ENCODE data around the gene PLA2G4C. TPM values are rescaled to one million over a fixed set of nuclear protein-coding genes. Genes with fewer than 3 reads are reported as not detected.

PLA2G4C gene
- total and polyA plus RNA-seq, 2 experiments from 2014 or later, result 1.5 to 5.5 TPM

DNA sequence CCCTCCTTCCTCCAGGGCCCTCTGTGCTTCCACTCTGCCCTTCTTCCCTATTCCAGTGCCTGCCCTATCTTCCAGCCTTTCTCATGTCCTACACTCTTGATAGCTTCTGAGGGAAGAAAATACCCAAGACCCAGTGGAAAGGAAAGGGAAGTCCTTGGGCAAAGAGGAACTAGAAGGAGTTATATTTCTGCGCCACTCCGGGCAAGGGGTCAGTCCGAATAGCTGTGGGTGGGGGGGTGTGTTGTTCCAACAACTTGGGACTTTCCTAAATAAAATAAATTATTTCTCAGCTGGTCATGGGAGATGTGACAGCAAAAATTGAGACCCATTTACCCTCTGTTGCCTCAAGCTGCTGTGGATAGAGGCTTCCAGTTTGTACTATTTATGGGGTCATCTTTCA, 89.9 kb downstream of the PLA2G4C start:
- Histone ChIP-seq H3K4me3 (no peak overlapping the region), H3K27me3 (no peaks in the 10 kb centered on the region), H3K36me3 (no peaks in the 10 kb centered on the region), H3K4me1 (ENCODE audit: low read depth) (no peaks in the 10 kb centered on the region), H3K9me3 (ENCODE audit: low read depth) (no peaks in the 10 kb centered on the region), H3K27ac (no peak overlapping the region)
- DNase-seq (ENCODE audit: low read depth in 1 of 2, low spot score in 1 of 2), result no peak
- TF ChIP-seq, protein P1, sequence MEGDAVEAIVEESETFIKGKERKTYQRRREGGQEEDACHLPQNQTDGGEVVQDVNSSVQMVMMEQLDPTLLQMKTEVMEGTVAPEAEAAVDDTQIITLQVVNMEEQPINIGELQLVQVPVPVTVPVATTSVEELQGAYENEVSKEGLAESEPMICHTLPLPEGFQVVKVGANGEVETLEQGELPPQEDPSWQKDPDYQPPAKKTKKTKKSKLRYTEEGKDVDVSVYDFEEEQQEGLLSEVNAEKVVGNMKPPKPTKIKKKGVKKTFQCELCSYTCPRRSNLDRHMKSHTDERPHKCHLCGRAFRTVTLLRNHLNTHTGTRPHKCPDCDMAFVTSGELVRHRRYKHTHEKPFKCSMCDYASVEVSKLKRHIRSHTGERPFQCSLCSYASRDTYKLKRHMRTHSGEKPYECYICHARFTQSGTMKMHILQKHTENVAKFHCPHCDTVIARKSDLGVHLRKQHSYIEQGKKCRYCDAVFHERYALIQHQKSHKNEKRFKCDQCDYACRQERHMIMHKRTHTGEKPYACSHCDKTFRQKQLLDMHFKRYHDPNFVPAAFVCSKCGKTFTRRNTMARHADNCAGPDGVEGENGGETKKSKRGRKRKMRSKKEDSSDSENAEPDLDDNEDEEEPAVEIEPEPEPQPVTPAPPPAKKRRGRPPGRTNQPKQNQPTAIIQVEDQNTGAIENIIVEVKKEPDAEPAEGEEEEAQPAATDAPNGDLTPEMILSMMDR (IDR thresholded peaks at IDR 0.05; ENCODE audit: low read depth, low read length), result no peak

DNA sequence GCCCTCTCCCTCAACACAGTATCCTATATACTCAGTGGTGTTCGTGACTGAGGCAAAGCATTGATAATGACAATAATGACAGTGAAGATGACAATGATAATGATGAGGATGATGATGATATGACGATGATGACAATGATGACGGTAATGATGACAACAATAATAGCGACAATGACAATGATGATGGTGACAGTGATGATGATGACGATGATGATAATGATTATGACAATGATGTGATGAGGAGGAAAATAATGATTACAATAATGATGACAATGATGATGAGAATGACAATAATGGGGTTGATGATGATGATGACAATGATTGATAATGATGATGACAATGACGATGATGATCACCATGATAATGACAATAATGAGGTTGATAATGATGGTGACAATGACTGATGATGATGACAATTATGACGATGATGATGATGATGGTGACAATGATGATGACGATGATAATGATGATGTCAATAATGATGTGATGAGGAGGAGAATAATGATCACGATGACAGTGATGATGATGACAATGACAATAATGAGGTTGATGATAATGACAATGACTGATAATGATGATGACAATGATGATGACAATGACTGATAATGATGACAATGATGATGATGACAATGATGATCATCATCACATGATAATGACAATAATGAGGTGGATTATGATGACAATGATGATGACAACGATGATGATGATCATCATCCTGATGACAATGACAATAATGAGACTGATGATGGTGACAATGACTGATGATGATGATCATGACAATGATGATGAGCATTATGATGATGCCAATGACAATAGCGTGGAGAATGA, 99.5 kb downstream of the PLA2G4C start:
- Histone ChIP-seq H3K27ac (no peak overlapping the region), H3K9me3 (ENCODE audit: low read depth) (no peaks in the 10 kb centered on the region), H3K4me1 (ENCODE audit: low read depth) (no peaks in the 10 kb centered on the region), H3K27me3 (no peaks in the 10 kb centered on the region), H3K4me3 (no peak overlapping the region), H3K36me3 (no peaks in the 10 kb centered on the region)
- no peak for DNase-seq (ENCODE audit: low read depth in 1 of 2, low spot score in 1 of 2)
- TF ChIP-seq, protein P1 (IDR thresholded peaks at IDR 0.05; ENCODE audit: low read depth, low read length), result no peak

DNA sequence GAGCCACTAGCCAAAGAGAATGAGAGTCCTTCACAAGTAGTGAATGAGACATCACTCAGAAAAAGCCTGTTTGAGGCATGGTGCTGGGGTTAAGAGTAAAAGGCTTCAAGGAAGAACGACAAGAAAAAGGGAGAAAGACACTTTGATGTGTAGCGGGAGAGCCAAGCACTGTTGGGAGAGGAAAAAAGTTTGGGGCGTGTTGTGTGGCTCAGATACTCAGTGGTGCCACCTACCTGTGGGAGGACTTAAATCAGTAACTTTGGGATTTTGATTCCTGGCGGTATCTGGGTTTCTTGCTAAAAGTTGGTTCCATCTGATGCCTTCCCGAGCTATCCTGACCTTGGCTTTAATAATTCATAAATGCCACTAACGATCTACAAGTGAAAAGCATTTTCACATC, 103.9 kb downstream of the PLA2G4C start:
- no peaks in the 10 kb centered on the region for H3K27me3 ChIP-seq
- H3K4me1 ChIP-seq (ENCODE audit: low read depth), result no peaks in the 10 kb centered on the region
- TF ChIP-seq, protein P1 (IDR thresholded peaks at IDR 0.05; ENCODE audit: low read depth, low read length), result no peak
- H3K27ac ChIP-seq, result no peak overlapping the region
- no peak overlapping the region for H3K4me3 ChIP-seq
- H3K9me3 ChIP-seq (ENCODE audit: low read depth), result no peaks in the 10 kb centered on the region
- no peaks in the 10 kb centered on the region for H3K36me3 ChIP-seq
- DNase-seq (ENCODE audit: low read depth in 1 of 2, low spot score in 1 of 2), result no peak

DNA sequence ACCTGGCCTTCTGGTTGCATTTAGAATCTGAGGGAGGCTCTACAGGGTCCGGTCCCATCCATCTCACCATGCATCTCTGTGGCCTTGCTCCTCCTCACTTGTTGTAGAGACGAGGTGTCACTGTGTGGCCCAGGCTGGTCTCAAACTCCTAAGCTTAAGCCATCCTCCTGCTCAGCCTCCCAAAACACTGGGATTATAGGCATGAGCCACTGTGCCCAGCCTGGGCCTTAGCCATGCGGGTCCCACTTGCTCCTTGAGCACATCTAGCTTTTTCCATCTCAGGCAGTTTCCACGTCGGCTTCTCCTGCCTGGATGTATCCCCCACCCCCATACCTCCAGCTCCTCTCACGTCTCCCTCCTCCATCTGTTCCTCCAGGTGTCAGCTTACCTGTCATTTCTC, 106.4 kb downstream of the PLA2G4C start:
- Histone ChIP-seq H3K27ac (no peak overlapping the region), H3K4me1 (ENCODE audit: low read depth) (no peaks in the 10 kb centered on the region), H3K4me3 (no peak overlapping the region), H3K36me3 (no peaks in the 10 kb centered on the region), H3K27me3 (no peaks in the 10 kb centered on the region), H3K9me3 (ENCODE audit: low read depth) (no peaks in the 10 kb centered on the region)
- TF ChIP-seq, protein P1 (IDR thresholded peaks at IDR 0.05; ENCODE audit: low read depth, low read length), result no peak
- DNase-seq (ENCODE audit: low read depth in 1 of 2, low spot score in 1 of 2), result no peak

DNA sequence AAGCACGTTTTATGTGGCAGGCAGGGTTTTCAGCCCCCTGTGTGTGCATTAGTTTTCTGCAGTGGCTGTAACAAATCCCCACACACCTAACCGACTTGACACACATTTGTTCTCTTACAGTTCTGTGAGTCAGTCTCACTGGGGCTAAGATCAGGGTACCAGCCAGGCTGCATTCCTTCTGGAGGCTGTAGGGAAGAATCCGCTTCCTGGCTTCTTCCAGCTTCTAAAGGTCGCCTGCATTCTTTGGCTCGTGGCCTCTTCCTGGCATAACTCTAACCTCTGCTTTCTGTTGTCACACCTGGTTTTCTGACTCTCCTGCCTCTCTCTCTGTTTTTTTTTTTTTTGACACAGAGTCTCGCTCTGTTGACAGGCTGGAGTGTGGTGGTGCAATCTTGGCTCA, 109.8 kb downstream of the PLA2G4C start:
- H3K4me3 ChIP-seq, result no peak overlapping the region
- no peaks in the 10 kb centered on the region for H3K36me3 ChIP-seq

More for the DNA sequence above, 109.8 kb downstream of the PLA2G4C start:
- H3K9me3 ChIP-seq (ENCODE audit: low read depth), result no peaks in the 10 kb centered on the region
- DNase-seq (ENCODE audit: low read depth in 1 of 2, low spot score in 1 of 2), result no peak
- H3K27ac ChIP-seq, result no peak overlapping the region
- no peaks in the 10 kb centered on the region for H3K4me1 ChIP-seq (ENCODE audit: low read depth)
- TF ChIP-seq, protein P1 (IDR thresholded peaks at IDR 0.05; ENCODE audit: low read depth, low read length), result no peak
- no peaks in the 10 kb centered on the region for H3K27me3 ChIP-seq

All from cardiac muscle cell (in vitro differentiated cells and primary cell).